Activated naive CD8-positive, alpha-beta T cell treated with anti-CD3 and anti-CD28 coated beads, Interleukin-2, amount 50 U/mL, for 24 hours (primary cell): ENCODE results near the gene RAB8B.
A peak's percentile ranks its signal among the peaks of the same experiment; 100 is the strongest.

Experiments used
- ATAC-seq: fragments of 150-1000 bp; cut with Tn5 transposase; one replicate; pipeline ENCODE4 v1.10.0; 2021
- DNase-seq: peaks from one replicate; pipeline ENCODE4 v3.0.0; 2021
- H3K27ac Mint-ChIP-seq: one replicate; pipeline ENCODE4 v1.8.0; 2021; ENCODE audit warnings: mild to moderate bottlenecking, mixed read lengths
- H3K27me3 Mint-ChIP-seq: one replicate; pipeline ENCODE4 v1.8.0; 2021; ENCODE audit warnings: mixed read lengths
- H3K36me3 Mint-ChIP-seq: one replicate; pipeline ENCODE4 v1.8.0; 2021; ENCODE audit warnings: low read depth, mixed read lengths
- H3K4me1 Mint-ChIP-seq: one replicate; pipeline ENCODE4 v1.8.0; 2021; ENCODE audit warnings: mixed read lengths
- H3K4me3 Mint-ChIP-seq: one replicate; pipeline ENCODE4 v1.8.0; 2021; ENCODE audit warnings: mild to moderate bottlenecking, moderate library complexity, mixed read lengths
- H3K9me3 Mint-ChIP-seq: one replicate; pipeline ENCODE4 v1.8.0; 2021; ENCODE audit warnings: mixed read lengths

Gene RAB8B

DNA sequence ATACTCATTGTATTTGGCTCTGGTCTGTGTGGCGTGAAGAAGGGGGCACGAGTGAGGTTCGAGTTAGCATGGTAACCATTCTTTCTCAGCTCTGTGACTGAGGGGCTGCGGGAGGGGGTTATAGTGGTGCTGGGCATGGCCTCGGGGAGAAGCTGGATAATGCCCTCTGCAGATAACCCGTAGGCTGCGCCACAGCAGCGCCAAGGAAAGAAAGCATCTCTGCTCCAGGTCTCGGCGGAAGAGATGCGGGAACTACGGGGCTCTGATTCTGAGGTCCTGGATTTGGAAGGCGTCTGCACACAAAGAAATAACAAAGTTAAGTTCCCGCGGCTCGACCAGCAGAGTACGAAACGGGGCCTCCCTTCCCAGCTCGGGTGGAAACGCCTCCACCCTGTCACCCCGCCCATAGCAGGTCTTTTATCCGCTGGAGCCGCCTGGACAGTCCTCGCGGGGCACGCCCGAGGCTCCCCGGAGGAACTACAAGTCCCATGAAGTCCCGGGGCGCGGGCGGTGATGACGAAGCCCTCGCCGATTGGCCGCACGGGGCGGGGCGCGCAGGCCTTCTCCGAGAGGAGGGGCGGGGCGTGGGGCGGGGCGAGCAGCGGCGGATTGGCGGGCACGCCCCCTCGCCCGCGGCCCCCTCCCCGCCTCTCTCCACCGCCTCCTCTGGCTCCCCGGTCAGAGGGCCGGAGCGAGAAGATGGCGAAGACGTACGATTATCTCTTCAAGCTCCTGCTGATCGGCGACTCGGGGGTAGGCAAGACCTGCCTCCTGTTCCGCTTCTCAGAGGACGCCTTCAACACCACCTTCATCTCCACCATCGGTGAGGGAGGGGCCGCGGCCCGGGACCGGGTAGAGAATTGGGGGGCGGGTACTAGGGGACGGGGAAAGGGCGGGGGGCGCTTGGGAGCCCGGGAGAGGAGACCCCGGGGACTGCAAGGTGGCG is at the start of gene RAB8B:
Gene RAB8B, plus strand, starts transcription at position 681 of the 946 bp plus-strand sequence. Its CDS starts 19 bp downstream, at position 700.
- DNase-seq: peak; percentile 99
- Mint-ChIP-seq H3K4me1 (peaks cover 48% of the 10 kb centered on the region), H3K27ac (peak within 1 kb of the TSS; percentile 93), H3K9me3 (no peaks in the 10 kb centered on the region), H3K36me3 (peaks cover 30% of the 10 kb centered on the region), H3K4me3 (peak within 1 kb of the TSS; percentile 96), H3K27me3 (no peaks in the 10 kb centered on the region)
- peak; percentile 85 for ATAC-seq

DNA sequence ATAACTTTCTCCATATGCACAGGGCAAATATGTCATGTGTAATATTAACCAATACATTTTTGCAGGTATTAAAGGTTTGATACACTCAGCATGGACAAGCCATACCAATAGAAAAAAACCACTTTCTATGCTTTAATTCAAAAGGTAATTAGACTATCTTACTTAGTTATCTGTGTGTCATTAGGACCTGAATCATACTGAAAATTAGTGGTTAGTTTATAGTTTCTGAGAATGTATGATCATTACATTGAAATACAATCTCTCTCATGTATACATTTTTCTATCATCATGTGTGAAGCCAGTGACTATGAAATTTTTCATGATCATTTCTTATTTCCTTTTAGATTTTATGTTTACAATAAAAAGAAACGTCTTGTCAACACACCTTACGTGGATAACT is 48.5 kb upstream of the RAB8B start:
- H3K36me3 Mint-ChIP-seq: peaks cover 18% of the 10 kb centered on the region
- H3K9me3 Mint-ChIP-seq: no peaks in the 10 kb centered on the region
- H3K4me3 Mint-ChIP-seq: no peak overlapping the region
- DNase-seq (no peak), ATAC-seq (no peak)
- H3K4me1 Mint-ChIP-seq: peaks cover 14% of the 10 kb centered on the region
- H3K27me3 Mint-ChIP-seq: no peaks in the 10 kb centered on the region
- H3K27ac Mint-ChIP-seq: no peak overlapping the region

- ATAC-seq: no peak
- Mint-ChIP-seq H3K36me3 (peaks cover 27% of the 10 kb centered on the region), H3K27ac (no peak overlapping the region), H3K9me3 (no peaks in the 10 kb centered on the region), H3K27me3 (no peaks in the 10 kb centered on the region), H3K4me1 (peaks cover 16% of the 10 kb centered on the region), H3K4me3 (no peak overlapping the region)
- no peak for DNase-seq
These were observed 44.0 kb upstream of the RAB8B start for GRCh38 chr15:63145426-63145825.

GRCh38 chr15:63146684-63147083 is 42.7 kb upstream of the RAB8B start:
- H3K4me3 Mint-ChIP-seq: no peak overlapping the region
- H3K9me3 Mint-ChIP-seq: no peaks in the 10 kb centered on the region
- H3K4me1 Mint-ChIP-seq: peaks cover 7% of the 10 kb centered on the region
- DNase-seq (no peak), ATAC-seq (no peak)
- H3K27ac Mint-ChIP-seq: no peak overlapping the region
- H3K36me3 Mint-ChIP-seq: peaks cover 26% of the 10 kb centered on the region
- H3K27me3 Mint-ChIP-seq: no peaks in the 10 kb centered on the region

DNA sequence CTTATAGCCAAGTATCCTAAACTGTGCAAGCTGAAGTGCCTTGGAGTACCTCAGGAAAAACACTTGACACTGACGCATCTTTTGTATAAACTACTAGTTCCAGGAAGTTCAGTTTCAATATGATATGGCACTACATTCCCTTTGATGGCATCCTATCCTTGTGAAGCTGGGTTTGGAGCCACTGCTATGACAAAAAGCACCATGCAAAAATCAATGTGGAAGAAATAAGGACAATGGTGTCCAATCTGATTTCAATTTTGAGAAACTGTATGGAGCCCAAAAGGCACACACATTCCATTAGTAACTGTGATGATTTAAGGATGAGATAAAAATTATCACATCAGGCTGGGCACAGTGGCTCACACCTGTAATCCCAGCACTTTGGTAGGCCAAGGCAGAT is 37.7 kb upstream of the RAB8B start:
- DNase-seq (no peak), ATAC-seq (no peak)
- no peaks in the 10 kb centered on the region for H3K9me3 Mint-ChIP-seq
- no peak overlapping the region for H3K4me3 Mint-ChIP-seq
- H3K4me1 Mint-ChIP-seq: peaks cover 25% of the 10 kb centered on the region
- H3K27me3 Mint-ChIP-seq: no peaks in the 10 kb centered on the region
- no peak overlapping the region for H3K27ac Mint-ChIP-seq
- H3K36me3 Mint-ChIP-seq: peaks cover 25% of the 10 kb centered on the region

GRCh38 chr15:63155486-63155885 is 33.9 kb upstream of the RAB8B start:
- Mint-ChIP-seq H3K27me3 (no peaks in the 10 kb centered on the region), H3K4me3 (peak overlapping the region; percentile 99), H3K9me3 (no peaks in the 10 kb centered on the region), H3K27ac (peak overlapping the region; percentile 46), H3K36me3 (peaks cover 16% of the 10 kb centered on the region), H3K4me1 (peaks cover 24% of the 10 kb centered on the region)
- ATAC-seq (no peak), DNase-seq (no peak)

DNA sequence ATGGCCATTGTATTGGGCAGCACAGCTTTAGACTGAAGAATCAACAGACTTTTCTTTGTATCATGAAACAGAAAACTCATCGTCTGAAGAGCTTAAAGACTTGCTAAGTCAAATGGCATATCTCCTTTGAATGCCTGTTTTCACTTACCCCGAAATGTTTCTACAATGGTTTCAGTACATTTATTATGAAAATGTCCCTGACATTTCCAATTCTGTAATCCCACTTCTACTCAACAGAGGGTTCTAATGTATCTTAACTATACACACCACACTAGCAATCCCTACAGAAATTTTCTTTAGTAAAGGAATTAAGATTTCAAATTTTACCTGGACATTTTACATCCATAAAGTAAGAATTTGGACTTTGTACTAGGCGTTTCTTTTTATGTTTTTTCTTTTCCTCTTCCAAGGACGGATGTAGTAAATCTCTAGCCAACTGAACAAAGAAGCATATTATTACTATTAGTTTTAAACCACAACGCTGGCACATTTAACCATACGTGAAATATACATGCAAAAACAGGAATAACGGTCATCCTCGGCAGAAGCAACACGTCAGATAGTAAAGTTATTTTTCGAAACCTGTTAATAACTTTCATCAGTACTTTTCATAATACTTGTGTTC is 33.2 kb upstream of the RAB8B start:
- peaks cover 24% of the 10 kb centered on the region for H3K4me1 Mint-ChIP-seq
- peaks cover 16% of the 10 kb centered on the region for H3K36me3 Mint-ChIP-seq
- peak overlapping the region; percentile 90 for H3K27ac Mint-ChIP-seq
- ATAC-seq: no peak
- DNase-seq: no peak
- no peaks in the 10 kb centered on the region for H3K27me3 Mint-ChIP-seq
- peak overlapping the region; percentile 99 for H3K4me3 Mint-ChIP-seq
- H3K9me3 Mint-ChIP-seq: no peaks in the 10 kb centered on the region

DNA sequence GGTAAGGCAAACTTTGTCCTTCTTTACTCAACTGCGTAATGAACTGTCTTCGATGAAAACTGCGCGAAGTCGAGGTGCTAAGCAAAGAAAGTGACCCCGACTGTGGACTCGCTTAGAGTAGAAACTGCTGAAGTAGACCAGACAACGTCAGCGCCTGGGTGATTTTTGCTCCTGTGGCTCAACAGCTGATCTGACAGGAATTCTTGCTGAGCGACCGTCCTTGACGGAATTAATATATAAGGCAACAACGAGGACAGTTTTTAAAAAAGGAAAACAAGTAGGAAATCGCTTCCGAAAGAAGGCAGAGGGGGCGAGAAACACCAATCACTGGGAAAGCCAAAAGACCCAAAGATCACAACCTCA is 32.7 kb upstream of the RAB8B start:
- Mint-ChIP-seq H3K27me3 (no peaks in the 10 kb centered on the region), H3K36me3 (peaks cover 13% of the 10 kb centered on the region), H3K9me3 (no peaks in the 10 kb centered on the region), H3K4me3 (peak overlapping the region; percentile 99), H3K27ac (peak overlapping the region; percentile 90), H3K4me1 (peaks cover 22% of the 10 kb centered on the region)
- ATAC-seq (no peak), DNase-seq (peak; percentile 24)

DNA sequence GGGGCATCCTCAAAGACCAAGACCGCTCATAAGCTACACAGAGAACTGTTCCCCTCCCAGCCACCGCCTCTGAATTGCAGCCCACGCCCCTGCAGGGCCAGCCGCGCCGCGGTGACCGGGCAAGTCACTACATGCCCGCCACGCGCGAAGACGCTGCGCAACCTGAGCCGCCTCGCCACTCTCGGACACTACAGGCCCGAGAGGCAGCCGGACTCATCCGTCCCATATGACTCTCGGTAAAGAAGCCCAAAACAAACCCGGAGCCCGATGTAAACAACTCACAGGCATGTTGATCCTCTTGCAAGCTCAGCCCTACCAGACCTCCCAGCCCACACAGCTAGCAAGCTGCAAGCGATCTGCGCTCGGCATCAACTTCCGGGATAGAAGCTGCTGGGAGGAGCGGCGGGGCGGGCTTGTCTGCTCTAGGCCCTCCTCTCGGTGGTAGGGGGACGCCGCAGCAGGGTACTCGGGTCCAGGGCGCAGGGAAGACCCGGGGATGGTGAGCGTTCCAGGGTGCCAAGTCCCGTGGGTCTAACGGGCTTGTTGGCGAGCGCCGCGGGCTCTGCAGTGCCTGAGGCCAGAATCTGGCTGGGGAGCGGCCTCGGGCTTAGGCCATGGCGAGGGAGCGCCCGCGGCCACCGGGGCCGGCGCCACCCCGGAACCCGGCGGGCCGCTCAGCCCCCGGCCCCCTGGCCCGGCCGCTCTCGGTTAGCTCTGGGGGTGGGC is 32.1 kb upstream of the RAB8B start, which contains the start of gene RPS27L:
Gene RPS27L, minus strand, starts transcription at position 360 of the 726 bp plus-strand sequence. Its CDS starts 72 bp downstream, at position 288.
- Mint-ChIP-seq H3K27ac (peak within 1 kb of the TSS; percentile 90), H3K4me1 (peaks cover 21% of the 10 kb centered on the region), H3K9me3 (no peaks in the 10 kb centered on the region), H3K27me3 (no peaks in the 10 kb centered on the region), H3K4me3 (peak within 1 kb of the TSS; percentile 99), H3K36me3 (peaks cover 12% of the 10 kb centered on the region)
- DNase-seq (peak; percentile 85), ATAC-seq (peak; percentile 99)

DNA sequence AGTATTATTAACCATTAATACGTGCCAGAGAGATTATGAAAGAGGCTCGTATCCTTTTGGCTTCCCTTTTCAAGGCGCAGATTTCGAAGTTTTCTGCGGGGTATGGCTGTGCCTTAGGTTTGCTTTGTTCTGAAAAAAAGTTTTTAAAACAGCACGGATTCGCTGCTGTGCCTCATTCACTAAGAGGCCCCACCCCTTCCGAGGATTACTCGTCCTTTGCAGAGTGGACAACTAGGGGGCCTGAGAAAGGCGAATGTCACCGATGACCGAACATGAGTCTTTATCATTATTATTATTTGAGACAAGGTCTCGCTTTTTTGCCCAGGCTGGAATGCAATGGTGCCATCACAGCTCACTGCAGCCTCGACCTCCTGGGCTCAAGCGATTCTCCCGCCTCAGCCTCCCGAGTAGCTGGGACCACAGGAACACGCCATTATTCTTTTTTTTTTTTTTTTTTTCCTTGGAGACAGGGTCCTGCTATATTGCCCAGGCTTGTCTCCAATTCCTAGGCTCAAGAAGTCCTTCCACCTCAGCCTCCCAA is 31.4 kb upstream of the RAB8B start:
- Mint-ChIP-seq H3K27ac (peak overlapping the region; percentile 83), H3K4me3 (peak overlapping the region; percentile 99), H3K9me3 (no peaks in the 10 kb centered on the region), H3K4me1 (peaks cover 22% of the 10 kb centered on the region), H3K27me3 (no peaks in the 10 kb centered on the region), H3K36me3 (peaks cover 7% of the 10 kb centered on the region)
- peak; percentile 36 for DNase-seq
- ATAC-seq: no peak

- no peaks in the 10 kb centered on the region for H3K36me3 Mint-ChIP-seq
- no peaks in the 10 kb centered on the region for H3K9me3 Mint-ChIP-seq
- H3K27me3 Mint-ChIP-seq: no peaks in the 10 kb centered on the region
- no peak overlapping the region for H3K27ac Mint-ChIP-seq
- ATAC-seq (no peak), DNase-seq (no peak)
- H3K4me1 Mint-ChIP-seq: peaks cover 12% of the 10 kb centered on the region
- H3K4me3 Mint-ChIP-seq: no peak overlapping the region
These were observed 28.8 kb upstream of the RAB8B start for GRCh38 chr15:63160638-63161037.

- Mint-ChIP-seq H3K9me3 (no peaks in the 10 kb centered on the region), H3K36me3 (no peaks in the 10 kb centered on the region), H3K27ac (no peak overlapping the region), H3K4me3 (no peak overlapping the region), H3K27me3 (no peaks in the 10 kb centered on the region), H3K4me1 (peaks cover 9% of the 10 kb centered on the region)
- no peak for DNase-seq
- ATAC-seq: no peak
These were observed 26.2 kb upstream of the RAB8B start for GRCh38 chr15:63163217-63163616.

- H3K27me3 Mint-ChIP-seq: no peaks in the 10 kb centered on the region
- H3K36me3 Mint-ChIP-seq: no peaks in the 10 kb centered on the region
- peaks cover 7% of the 10 kb centered on the region for H3K4me1 Mint-ChIP-seq
- ATAC-seq (no peak), DNase-seq (no peak)
- no peaks in the 10 kb centered on the region for H3K9me3 Mint-ChIP-seq
- no peak overlapping the region for H3K4me3 Mint-ChIP-seq
- H3K27ac Mint-ChIP-seq: no peak overlapping the region
These were observed 24.1 kb upstream of the RAB8B start for GRCh38 chr15:63165166-63165859.

DNA sequence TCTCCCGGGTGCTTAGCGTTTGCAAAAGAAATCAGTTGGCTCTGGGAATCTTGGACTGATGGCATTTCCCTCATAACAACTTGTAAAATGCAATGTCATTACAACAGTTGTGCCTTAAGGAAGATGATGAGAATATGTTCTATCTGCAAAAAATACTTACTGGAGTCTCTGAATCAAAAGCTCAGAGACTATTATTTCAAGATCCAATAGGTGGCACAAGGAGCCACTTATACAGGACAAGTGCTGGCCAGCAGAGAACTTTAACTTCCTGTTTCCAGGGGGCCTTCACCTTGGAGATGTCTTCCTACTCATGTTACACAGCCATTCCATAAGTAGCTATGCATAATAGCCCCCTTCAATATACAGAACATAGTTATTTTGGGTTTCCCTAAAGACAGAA is 23.2 kb upstream of the RAB8B start:
- no peak for DNase-seq
- no peaks in the 10 kb centered on the region for H3K36me3 Mint-ChIP-seq
- H3K4me3 Mint-ChIP-seq: no peak overlapping the region
- peaks cover 7% of the 10 kb centered on the region for H3K4me1 Mint-ChIP-seq
- H3K27ac Mint-ChIP-seq: no peak overlapping the region
- no peaks in the 10 kb centered on the region for H3K9me3 Mint-ChIP-seq
- no peaks in the 10 kb centered on the region for H3K27me3 Mint-ChIP-seq
- no peak for ATAC-seq
